Stimulated activated CD4-positive, alpha-beta T cell treated with anti-CD3 and anti-CD28 coated beads, Interleukin-12 subunit alpha, Interleukin-12 subunit beta, amount 100 ng/mL, for 48 hours (primary cell): ENCODE measurements around the gene TMEM107.
"Not testable (repeated sequence)": the region's sequence is repeated elsewhere in the genome, so short reads cannot be mapped to it uniquely, and the experiment has no call there.

Source experiments
- DNase-seq, 3 donors: peaks; one replicate each; pipeline ENCODE4 v3.0.0-alpha.2; 2020; ENCODE audit warnings: low read depth in 2 of 3, low spot score in 1 of 3

Gene TMEM107

DNA sequence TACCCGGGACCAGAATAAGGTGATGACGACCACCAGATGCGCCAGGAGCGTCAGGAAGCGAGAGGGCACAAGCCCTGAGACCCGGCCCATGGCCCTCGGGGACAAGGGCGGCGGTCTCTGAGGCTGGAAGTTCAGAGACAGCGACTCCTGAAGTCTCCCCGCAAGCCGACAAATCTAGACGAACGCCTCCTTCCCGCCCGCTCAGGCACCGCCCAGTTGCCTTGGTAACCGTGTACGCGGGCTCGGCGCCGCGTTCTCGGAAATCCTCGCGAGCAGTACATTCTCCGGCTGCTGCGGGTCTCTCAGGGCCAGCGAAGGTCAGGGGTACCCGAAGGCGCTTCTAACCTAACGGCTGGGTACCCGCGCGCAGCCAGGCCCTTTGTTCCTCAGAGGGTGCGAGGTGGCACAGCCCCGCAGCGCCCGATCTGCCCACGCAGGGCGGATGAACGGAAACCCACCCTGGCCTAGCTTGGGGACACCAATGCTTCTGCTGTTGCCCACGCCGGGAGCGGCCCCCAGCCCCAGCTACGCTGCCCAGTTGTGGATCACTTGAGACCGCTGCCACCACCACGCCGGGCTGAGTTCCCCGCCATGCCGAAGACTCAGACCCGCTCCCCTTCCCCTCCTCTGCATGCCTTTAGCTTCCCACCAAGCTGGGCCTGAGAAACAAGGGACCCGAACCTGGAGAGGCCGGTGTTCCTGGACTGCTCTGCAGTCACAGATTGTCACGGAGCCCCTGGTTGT lies at the start of gene TMEM107:
Gene TMEM107 (minus strand): TSS at position 184 of the 744 bp plus-strand sequence. CDS start 94 bp downstream, at position 90.
- peak; percentile 76 to 85 (median 82) for DNase-seq

DNA sequence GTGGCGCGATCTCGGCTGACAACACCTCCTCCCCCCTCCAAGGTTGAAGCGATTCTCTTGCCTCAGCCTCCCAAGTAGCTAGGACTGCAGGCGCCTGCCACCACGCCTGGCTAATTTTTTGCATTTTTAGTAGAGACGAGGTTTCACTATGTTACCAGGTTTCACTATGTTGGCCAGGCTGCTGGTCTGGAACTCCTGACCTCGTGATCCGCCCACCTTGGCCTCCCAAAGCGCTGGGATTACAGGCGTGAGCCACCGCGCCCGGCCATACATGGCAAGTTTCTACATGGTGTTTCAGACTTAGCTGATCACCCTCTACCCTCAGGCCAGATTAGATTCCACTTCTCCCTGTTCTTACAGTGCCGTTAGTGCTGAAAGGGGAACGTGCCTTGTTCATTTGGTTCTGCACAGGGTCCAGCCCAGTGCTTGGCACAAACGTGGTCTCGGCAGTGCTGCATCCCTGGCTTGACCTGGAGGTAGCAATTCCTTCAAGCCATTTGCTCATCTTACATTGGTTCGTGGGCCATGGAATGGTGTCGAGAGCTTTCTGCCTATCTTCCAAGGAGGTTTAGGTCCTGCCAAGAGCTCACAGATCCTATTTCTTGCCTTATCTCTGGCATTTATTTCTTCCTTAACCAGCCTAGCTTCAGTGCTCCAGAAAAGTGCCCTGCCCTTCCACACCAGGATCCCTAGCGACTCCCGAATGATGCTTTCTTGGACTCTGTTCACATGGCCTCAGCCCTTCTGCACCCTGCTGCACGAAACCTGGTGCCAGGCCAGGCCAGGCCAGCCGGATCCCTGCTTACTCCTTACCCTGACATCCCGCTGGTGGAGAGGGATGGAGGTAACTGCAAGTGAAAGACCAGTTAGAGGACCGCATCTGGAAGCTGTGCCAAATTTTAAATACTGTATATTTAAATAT lies 49.0 kb upstream of the TMEM107 start:
- no peak for DNase-seq

DNA sequence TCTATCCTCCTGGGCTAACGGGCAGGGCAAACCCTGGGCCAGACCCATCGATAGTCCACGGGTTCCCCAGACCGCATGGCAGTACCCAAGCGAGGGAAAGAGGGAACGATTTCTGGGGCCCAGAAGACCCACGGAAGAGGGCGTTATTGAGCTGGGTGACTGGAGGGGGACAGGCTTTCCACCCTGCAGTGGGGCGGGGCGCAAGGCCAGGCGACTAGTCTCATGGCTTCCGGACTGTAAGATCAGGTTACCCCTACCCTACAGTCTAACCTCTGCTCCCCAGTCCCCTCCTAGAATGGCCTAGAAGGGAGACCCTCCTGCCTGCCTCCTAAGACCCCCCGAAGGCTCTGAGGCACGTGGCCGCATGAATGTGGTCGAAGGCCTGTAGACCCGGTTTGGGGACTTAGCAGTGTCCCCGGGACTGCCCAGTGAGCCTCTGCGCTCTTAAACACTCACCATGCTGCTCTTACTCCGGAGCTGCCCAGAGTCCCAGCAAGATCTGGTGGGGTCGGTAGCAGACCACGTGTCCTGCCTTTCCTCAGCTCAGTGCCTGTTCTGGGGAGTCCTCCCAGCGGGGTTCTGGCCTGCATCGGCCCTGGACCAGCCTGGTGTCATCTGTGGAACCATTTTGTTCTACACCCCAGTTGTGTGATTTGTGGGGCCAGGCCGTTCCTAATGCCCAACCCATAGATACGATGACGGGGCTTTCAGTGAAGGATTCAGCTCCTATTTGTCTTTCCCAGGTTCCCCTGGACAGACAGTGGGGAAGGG lies 47.4 kb upstream of the TMEM107 start:
- DNase-seq: peak in 2 of 3 donors; percentile 38 to 54

DNA sequence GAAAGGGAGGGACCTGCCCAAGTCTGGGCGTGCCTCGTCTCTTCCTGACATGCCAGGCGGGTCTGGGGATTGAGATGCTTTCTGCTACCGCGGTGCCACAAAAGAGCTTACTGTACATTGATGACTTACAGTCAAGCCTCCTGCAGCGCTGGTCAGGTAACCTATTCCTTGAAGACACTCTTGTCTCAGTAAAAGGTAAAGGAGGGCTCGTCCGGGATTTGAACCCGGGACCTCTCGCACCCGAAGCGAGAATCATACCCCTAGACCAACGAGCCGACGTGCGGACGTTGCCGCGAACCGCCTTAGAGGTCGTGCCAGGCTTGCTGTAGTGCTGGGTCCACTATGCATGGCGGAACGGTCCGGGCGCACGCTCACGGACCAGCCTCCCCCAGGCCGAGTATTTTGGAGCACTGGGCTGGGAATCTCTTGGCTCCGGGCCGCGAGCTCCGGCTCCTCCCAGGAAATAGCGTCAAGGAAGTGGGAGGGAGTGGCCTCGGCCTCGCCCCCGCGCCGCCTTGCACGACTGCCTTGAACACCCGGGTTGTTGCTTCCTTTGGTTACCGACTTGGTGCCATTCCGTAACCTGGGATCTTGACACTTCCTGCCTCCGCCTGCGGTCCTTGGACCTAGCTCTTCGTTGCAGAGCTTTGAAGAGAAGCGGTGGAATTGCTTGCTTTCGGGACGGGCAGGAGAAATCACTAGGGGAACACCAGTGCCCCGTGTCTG lies 46.6 kb upstream of the TMEM107 start:
- DNase-seq: peak; percentile 86 to 91 (median 91)

DNA sequence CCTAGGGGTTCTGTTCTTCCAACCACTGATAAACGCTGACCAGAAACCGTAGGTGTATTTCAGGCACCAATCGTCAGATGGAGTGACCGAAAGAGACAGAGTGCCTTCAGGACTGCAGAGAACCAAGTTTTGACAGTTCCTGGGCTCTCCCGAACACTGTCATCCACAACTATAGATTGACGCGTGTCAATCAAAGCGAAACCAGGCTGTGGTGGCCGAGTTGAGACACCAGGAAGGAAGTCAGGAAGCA lies 46.1 kb upstream of the TMEM107 start:
- peak in 1 of 3 donors; percentile 66 for DNase-seq

DNA sequence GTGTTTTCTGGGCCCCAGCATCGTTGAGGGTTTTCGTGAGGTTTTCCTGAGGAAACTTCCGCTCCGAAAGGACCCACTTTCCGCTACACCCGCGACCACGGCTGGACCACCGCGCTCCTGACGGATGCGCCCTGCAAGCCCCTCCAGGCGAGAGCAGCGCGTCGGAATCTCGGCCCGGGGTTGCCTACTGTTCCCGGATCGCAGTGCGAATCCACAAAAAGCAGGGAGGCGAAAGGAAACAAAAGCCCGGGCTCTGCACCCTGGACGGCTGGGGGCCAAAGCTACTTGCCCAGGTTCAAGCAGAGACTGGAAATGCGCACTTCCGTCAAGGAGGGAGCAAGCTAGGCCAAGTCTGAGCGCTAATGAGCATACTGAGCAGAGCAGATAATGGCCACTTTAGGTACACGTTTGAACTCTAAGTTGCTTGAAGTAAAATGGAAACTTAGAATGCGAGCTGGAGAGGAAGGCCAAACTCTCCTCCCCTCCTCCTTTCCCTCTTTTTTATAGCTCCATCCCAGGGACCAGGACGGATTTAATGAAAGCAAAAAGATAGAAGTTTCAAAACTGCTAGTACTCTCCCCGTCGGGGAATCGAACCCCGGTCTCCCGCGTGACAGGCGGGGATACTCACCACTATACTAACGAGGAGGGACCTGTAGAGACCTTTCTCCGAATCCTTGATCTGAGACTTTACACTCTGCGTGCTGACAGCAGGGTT lies 45.6 kb upstream of the TMEM107 start:
- DNase-seq: peak; percentile 81 to 98 (median 85)

DNA sequence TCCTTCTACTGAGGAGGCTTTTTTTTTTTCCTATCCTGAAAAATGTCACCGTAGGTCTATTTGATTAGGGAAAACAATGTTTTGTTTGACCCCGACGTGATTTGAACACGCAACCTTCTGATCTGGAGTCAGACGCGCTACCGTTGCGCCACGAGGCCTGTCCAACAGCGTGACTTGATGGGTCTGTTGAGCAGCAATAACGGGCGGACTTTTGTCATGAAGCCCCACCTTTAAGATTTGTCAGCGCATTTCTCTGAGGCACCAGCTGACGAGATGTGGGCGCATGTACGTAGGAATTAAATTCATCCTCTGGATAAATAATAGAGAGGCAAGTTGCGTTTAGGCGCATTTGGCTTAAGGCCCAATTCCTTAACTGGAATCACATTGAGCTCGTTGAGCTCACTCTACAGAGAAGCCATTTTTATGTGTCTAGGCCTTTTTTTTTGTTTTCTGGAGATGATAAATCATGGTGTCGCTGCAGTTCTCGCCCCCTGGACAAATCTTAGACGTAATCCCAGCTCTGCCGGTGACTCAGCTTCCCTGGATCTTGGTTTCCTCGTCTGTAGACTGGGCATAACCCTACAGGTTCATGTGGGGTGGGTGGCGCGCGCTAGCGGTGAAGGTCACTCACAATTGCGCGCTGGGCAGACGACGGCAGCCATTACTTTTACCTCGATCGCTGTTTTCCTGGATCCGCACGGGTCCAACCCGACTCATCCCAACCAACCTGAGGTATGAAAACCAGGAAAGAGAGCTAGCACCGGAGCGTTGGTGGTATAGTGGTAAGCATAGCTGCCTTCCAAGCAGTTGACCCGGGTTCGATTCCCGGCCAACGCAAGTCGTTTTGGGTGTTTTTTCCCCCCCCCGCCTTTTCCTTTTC lies 44.8 kb upstream of the TMEM107 start:
- DNase-seq: peak; percentile 85 to 99 (median 93)

DNA sequence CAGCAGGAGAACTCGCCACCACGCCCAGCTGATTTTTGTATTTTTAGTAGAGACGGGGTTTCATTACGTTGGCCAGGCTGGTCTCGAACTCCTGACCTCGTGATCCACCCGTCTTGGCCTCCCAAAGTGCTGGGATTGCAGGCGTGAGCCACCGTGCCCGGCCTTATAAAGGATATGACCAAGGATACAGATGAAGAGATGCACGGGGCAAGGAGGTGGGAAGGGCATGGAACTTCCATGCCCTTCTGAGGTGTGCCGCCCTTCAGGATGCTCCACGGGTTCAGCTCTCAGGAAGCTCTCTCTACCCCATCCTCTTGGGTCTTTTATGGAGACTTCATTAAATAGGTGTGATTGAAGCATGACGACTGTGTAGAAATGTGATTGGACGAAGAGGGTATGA lies 37.8 kb upstream of the TMEM107 start:
- not testable (repeated sequence) for DNase-seq

DNA sequence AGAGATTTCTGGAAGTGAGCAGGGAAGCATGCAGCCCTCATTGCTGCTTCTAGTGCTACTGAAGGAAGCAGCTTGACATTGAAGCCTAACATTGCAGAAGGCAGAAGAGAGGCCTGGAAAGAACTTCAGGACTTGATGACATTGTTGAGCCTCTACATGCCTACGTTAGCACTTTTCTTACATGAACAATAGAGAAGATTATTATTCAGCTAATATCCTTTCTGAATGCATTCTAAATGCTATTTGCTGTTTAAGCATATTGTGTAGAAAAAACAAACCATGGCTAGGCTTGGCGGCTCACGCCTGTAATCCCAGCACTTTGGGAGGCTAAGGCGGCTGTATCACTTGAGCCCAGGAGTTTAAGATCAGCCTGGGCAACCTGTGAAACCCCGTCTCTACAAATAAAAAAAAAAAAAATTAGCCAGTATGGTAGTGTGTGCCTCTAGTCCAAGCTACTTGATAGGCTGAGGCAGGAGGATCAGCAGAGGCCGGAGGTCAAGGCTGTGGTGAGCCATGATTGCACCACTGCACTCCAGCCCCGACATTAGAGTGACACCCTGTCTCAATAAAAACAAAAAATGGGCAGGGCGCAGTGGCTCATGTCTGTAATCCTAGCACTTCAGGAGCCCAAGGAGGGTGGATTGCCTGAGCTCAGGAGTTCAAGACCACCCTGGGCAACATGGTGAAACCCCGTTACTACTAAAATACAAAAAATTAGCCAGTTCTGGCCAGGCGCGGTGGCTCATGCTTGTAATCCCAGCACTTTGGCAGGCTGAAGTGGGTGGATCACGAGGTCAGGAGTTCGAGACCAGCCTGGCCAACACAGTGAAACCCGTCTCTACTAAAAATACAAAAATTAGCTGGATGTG lies 36.4 kb upstream of the TMEM107 start:
- DNase-seq: no peak

DNA sequence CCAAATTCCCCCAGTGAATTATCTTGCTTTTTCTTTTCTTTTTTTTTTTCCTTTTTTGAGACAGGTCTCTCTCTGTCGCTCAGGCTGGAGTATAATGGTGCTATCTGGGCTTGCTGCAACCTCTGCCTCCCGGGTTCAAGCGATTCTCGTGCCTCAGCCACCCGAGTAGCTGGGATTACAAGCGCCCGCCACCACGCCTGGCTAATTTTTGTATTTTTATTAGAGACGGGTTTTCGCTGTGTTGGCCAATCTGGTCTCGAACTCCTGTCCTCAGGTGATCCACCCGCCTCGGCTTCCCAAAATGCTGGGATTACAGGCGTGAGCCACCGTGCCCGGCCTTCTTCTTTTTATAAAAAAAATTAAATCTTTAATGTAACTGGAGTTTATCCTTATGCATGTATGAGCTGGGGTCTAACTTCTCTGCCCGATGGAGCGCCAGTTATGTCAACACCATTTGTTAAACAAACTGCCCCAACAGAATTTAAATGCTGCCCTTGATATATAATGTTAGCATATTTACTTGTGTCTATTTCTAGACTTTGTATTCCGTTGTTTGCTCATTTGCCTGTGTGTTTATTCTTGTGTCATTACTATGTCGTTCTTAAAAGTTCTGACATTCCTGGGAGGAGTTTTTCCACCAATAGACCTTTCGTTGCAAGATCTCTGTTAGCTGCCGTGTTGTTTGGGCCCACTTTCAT lies 34.7 kb upstream of the TMEM107 start:
- no peak for DNase-seq

DNA sequence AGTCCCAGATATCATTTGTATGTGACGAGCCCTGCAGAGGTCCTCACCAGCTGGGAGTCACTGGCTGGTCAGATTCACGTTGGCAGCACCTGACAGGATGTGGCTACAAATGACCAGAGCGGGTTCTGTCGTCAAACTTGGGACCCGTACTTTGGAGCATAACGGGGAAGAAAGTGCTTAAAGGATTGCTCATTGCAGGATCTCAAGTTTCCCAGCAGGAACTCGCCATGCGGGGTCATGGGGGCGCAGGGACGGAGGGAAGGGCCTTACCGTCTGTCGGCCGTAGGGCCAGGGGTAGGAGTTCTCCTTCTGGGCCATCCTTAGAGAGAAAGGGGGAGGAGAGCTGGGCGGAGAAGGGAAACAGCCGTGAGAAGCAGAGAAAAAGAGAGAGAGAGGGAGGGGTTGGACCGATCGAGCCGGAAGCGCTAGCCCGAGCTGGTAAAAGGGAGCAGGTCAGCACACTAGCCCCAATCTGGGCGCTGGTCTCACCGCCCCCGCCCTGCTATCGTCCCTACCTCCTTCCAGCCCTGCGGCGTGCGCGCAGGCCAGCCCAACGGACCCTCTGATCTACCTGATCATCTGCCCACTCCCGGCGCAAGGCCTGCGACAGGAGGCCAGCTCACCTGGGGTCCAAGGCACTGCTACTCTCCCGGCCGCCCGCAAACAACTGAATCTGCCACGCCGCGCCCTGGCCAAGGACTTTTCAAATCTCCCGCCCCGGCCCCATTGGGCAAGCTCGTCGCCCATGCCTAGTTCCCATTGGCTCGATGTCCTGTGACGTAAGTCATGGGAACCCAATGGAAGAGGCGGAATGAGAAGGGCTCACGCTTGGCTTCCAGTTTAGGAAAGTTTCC lies 34.0 kb upstream of the TMEM107 start, which contains the start of gene AURKB:
Gene AURKB (minus strand): TSS at position 669 of the 854 bp plus-strand sequence. CDS start 351 bp downstream, at position 318.
- DNase-seq: peak; percentile 86 to 93 (median 92)

DNA sequence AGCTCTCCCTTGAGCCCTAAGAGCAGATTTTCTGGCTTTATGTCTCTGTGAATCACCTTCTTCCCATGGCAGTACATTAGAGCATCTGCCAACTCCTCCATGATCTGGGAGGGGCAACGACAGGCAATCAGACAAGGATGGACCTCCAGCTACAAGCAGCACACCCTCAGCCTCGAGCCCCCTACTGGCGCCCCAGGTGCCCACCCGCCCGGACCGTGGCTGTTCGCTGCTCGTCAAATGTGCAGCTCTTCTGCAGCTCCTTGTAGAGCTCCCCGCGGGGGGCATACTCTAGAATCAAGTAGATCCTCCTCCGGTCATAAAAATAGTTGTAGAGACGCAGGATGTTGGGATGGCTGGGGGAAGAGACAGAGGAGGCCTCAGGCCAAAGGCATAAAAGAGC lies 30.4 kb upstream of the TMEM107 start:
- no peak for DNase-seq

DNA sequence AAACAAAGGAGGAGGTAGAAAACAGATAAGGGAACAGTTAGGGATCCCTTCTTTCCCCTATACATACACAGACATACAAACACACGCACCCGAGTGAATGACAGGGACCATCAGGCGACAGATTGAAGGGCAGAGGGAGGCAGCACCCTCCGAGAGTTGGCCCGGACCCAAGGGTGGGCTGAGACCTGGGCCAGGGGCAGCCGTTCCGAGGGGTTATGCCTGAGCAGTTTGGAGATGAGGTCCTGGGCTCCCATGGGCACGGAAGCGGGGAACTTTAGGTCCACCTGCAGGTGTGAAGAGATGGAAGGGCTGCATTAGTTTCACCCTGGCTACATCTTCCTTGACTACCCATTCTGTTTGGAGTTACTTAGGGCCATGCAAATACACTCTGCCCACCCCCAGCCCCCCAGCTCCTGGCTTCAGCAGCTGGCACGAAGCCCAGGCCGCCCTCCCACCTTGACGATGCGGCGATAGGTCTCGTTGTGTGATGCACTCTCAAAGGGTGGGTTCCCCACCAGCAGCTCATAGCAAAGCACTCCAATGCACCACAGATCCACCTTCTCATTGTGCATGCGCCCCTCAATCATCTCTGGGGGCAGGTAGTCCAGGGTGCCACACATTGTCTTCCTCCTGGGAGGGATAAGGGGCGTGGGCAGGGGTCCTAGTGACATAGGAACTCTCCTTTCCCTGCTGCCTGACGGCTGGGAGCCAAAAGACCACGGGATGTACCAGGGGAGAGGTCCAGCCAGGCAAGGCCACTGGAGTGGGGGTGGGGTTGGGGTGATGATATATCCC lies 28.8 kb upstream of the TMEM107 start:
- no peak for DNase-seq

DNA sequence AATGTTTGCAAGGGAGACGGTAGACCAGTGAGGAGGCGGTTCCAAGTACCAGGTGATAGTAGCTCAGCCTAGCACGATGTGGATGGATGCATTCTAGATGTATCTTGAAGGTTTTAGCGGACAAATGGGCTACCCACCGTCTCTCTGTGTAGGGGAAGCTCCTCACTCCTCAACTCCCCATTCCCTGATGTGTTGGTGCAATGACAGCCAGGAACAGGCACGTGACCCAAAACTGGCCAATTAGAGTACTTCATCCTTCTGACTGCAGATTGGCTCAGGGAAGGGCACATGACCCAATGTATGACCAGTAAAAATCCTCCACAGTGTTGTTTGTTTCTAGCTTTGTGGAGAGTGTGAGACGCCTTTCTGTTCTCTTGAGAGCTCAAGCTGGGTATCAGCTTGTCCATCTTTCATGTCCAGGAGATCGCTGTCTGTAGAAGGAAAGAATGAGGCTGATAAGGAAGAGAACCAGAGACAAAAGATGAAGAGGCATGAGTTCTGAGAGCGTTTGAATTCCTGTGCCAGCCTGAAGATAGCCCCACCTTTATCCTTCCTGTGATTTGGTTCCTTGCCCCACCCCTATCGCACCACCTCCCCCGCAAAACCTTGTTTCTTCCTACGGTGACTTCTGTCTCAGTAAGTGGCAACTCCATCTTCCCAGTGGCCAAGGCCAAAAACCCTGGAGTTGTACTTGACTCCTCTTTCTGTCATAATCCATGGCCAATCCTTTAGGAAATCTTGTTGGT lies 16.1 kb upstream of the TMEM107 start:
- DNase-seq: peak in 2 of 3 donors; percentile 44 to 63

DNA sequence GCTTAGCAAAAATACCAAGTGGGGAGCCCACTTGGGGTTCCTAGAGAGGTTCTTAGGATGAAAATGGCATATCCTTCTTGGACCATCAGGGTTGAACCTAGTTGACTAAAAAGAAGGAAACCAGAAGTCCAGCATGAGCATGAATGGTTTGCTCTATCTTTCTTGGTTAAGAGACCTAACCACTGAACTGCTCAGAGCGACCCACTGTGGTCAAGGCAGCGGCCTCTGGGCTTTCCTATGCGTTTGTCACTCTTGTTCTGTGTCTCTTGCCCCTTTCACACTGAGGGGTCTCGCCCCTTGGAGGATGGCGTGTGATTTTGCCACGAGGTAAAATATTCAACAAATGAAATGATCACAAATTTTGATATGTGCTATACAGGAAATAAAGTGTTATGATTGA lies 14.3 kb upstream of the TMEM107 start:
- DNase-seq: no peak
